Activated CD4-positive, alpha-beta T cell treated with anti-CD3 and anti-CD28 coated beads, Interleukin-2, Interleukin-6, amounts not matched to agents 100 ng/mL and 50 ng/mL, durations not matched to agents 16 hours and 8 hours (primary cell): ENCODE results near the gene SLC38A10.
"Not testable (repeated sequence)": the region's sequence is repeated elsewhere in the genome, so short reads cannot be mapped to it uniquely, and the experiment has no call there.

Experiments
- DNase-seq: peaks from one replicate; pipeline ENCODE4 v3.0.0-alpha.2; 2020

SLC38A10 gene

DNA sequence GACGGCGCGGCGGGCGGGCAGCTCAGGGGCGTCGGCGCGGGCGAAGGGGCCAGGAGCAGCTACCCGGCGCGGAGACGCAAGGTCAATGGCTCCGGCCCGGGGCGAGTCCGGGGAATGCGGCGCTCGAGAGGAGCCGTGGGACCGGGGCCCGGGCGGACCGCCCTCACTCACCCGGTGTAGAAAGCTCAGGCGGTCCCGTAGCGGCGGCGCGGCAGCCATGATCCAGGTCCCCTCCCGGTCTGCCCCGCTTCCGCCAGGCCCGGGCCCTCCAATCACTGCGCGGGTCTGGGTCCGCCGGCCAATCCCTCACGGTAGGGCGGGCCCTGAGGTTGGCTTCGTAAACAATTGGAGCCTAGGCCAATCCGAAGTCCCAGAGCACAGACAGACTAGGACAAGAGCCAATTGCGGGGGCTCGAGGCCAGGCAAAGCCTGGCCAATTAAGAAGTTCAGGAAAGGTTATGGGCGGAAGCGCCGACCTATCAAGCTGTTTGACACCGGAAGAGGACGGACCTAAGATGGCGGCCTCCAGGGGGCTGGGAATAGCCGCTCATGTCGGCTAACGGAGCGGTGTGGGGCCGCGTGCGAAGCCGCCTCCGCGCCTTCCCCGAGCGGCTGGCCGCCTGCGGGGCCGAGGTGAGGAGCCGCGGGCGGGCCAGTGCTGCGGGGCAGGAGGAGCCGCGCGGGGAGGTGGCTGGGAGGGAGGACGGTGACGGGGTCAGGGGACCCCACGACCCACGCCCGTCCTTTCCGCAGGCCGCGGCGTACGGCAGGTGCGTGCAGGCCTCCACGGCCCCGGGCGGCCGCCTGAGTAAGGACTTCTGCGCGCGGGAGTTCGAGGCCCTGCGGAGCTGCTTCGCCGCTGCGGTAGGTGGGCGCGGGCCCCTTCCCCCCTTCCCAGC is 56.0 kb downstream of the SLC38A10 start, which contains the start of the genes NDUFAF8 and TEPSIN:
Gene NDUFAF8 (plus strand): TSS at position 504 of the 899 bp plus-strand sequence. CDS start 46 bp downstream, at position 550.
Gene TEPSIN (minus strand): TSS at position 241 of the 899 bp plus-strand sequence. CDS start 22 bp downstream, at position 219.
- peak; percentile 99 for DNase-seq

DNA sequence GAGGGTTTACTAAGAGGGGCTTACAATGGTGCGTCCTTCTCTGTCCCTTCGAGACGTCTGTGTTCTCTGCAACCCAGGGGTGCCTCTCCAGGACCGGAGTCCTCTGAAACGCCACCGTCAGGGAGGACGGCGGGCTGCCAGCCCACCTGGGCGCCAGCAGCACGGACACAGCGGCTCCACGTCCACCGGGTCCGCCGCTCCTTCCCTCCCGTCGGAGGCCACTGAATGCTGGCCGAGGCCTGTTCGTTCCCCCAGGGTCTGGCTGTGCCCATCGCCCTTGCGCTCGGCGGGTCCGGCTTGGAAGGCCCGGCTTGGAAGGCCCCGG is 56.7 kb downstream of the SLC38A10 start:
- DNase-seq, result no peak

DNA sequence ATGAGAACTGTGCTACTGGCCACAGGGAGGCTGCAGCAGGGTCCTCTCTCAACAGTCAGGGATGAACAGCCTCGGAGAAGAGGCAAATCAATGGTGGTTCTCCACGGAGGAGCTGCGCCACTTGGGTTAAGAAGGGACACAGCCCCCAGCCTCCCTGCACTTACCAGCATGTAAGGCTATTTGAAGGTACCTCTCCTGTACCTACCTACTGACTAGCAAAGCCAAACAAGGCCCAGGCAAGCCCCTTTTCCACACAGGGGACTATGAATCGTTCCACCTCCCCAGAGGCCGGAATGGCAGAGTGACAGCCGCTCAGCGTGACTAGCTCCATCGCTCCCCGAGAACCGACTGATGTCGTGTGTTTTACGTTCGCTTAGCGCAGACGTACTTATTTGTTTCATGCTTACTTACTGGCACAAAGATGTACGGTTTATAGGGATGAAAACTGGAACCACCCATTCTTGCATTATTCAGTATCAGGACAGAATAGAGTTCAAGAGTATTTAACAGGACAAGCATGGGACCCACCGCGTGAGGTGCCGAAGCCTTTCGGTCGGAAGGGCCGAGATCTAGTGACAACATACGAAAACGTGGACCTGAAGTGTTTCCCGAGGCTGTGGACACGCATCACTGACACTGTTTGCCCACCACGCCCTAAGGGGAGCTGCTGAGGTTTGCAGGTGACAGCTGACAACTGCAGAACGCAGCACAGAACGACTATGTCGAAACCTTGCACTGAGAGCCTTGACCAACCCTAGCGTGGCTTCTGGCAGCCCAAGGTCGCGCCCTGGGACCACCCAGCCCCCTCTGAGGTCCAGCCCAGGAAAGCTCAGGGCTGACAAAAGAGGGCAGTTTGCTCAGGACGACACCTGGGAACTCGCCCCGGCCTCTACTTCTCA is 57.3 kb downstream of the SLC38A10 start:
- DNase-seq, result no peak

DNA sequence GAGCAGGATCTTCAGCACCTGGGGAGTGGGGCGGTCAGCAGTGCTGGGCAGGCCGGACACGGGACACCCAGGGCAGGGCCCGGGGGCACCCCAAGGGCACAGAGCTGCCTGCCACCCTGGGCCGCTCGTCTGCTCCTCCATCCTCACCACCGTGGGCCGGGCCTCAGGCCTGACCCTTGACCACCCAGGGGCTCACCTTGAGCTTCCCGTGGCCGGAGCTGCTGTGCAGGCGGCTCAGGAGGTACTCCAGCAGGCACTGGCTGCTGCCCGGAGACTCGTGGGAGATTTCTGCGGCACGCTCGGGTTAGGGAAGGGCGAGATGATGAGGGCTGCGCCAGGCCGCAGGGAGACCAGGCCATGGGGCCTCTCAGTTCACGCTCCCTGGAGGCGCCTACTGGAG is 58.3 kb downstream of the SLC38A10 start:
- no peak for DNase-seq

DNA sequence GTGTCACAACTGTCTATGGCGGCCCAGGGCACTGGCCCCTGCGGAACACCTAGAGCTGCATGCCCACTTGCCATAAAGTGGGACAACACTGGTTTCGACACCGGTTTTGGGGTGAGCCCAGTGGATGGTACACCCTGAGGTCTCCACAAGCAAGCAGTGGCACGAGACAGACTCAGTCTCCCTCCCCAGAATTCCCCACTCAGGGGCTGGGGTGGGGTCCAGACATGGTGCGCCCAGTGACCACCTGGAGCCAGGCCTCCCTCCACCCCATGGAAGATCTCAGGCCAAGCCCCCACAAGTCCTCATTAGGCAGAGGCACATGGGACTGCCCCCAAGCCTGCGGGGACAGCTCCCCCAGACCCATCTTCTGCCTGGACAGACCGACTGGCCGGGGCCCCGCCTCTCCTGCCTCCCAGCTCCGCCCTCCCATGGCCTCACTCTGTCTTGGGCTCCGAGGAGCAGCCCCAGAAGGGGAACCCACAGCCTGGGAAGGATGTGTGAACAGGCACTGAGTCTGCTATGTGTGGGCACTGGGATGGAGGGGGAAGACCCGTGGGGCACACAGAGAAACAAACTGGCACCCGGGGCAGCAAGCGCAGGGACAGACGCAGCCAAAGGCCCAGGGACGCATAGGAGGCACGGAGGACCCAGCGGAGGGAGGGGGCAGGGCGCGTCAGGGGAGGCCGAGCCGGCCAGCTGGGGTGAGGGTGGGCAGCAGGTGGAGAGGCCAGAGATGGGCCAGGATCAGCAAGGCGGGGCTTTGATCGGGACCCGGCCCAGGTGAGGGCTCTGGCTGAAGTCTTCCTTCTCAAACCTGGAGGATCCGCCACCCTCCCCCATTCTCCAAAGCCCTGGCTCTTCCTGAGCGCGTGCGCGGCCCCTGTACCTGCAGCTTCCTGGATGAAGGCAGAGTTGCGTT is 59.0 kb downstream of the SLC38A10 start:
- no peak for DNase-seq

DNA sequence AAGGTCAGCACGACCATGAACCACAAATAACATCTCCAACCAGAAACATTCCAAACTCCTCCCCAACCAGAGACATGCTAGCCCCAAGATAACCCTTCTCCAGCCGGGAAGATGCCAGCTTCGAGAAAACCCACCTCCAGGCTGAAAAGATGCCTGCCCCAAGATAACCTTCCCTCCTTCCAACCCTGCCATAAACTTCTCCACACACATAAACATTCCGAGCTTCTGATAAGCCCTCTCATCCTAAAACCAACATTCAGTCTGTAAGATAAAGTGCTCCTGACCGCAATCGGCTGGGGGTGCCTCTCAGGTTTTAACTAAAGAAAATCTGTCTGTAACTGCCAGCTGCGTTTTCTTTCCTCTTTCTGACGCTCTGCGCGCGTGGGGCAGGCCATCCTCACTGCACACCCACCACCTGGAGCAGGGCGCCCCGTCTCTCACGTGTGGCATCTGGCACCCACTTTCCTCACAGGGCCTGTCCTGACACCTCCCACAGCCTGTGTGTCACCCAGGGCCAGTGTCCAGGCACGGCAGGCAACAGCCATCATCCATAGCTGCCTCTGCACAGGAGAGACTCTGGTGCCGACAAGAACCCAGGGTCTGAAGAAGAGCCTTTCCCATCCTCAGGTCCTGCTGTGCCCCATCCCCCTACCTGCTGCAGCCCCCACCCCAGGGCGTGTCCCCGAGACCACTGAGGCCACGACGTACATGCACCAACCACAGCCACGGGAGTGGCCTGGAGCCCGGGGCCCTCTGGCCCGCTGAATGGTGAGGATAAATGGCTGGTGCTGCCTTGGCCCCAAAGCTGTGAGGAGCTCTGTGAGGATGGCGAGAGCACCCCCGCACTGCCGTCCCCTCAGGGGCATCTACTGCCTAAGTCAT is 59.9 kb downstream of the SLC38A10 start:
- no peak for DNase-seq

DNA sequence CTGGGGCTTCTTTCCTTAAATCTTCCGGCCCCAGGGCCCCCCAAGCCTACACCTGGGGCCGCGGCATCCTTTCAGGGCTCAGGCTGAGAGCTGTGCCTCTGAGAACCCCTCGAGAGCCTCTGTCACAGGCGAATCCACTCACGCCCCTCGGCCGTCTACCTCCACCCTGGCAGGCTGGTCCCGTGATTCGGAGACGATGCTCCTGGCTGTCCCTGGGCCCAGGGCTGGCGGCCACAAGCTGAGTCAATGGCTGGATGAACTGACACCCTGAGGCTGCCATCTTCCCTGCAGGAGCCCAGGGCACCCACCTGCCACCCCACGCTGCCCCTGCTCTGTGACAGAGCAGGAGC is 60.6 kb downstream of the SLC38A10 start:
- DNase-seq, result no peak

DNA sequence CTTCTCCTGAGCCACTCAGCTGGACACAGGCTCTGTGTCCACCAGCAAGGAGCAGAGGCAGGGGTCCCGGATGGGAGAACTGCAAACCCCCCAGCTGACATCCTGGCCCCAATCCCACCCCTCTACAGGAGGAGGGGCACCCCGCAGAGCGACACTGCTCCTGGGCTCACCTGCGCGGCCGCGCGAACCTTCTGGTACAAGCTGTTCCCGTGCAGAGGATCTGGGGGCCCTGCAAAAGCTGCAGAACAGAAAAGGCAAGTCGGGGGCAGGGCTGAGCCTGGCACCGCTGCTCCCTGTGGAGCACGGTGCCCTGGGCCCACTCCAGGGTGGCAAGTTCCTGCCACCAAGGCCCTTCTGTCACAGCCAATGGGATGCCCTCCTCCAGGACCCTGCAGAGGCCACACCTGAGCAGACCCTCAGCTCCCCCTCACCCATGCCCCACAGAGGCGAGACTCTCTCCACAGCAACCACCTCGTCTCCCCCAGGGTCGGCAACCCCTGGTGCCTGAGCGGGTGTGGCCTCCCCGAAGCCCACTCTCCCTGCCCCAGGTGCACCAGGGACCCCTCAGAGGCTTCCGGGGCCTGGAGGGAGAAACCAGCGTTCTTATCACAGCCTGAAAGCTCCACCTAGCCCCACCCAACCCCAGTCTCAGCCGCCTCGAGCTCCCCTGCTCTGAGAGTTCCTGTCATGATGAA is 61.1 kb downstream of the SLC38A10 start:
- DNase-seq, result no peak

DNA sequence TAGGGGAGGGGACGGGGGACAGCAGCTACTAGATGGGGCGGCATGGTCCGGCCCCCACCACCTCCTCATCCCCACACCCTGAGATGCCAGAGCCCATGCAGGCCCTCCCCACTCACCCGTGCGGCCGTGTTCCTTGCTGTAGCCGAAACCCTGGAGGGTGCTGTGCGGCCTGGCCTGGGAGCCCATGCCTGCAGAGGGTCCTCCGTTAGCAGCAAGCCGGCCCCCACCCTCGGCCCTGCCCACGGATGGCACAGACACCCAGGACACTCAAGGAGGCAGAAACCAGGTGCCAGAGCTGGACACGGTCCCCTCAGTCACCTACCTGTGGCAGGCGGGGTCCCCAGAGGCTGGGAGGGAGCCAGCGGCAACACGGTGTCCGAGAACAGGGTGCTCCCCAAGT is 61.8 kb downstream of the SLC38A10 start:
- DNase-seq, result no peak

DNA sequence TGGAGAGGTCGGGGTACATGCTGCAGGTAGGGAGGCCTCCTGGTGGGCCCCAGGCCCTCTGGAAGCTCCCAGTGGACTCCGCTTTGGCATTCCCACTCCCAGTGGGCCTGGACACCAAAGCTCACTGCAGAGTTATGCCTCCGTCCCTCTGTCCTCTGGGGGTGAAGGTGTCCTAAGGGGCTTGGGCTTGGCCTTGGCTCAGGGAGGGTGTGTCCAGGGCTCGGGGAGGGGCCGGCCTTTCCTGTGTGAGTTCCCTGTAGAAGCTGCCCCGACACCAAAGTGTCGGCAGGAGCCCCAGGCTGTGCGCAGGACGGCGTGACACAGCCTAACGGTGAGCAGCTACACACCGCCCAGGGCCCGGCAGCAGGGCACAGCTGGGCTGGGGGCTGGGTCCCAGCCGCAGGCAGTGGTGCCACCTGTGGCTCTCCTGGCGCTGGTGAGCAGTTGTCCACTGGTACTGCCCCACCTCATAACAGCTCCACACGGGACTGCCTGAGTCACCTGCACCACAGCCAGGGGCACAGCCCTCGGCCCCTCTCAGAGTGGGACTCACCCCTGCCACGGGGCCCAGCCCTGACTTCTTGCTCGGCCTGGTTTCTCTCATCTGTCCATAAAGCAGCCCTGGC is 62.4 kb downstream of the SLC38A10 start:
- no peak for DNase-seq

DNA sequence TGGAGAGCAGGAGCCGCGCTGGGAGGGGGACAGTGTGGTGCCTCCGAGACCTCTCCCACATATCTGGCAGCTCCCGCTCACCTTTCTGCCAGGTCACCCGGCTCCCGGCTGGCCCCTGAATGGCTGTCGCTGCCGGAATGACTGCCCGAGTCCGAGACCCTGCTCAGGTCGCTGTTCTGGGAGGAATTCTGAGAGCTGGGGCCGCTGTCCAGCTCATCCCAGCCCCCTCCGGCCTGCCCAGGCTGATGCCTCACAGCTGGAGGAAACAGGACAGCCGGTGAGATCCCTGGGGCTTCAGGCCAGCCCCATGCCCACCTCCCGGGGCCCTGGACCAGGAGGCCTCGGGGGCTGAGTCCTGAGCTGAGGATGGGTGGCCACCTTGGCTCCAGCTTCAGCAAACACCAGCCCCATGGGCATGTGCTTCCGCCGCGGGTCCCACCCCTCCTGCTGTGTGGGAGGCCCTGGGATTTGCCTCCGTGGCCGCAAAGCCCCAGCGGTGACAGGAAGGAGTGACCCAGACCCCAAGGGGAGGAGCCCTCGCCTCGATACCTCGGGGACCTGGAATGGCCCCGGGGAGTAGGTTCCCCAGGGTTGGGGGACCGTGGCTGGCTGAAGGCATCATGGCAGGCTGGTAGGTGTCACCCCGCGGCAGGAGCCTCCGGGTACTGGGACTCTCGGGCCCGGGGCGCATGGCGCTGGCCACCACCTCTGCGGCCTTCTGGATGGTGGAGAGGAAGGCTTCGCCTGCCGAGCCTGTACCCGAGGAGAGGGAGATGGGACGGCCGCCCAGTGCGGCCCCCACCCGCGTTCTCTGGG is 63.1 kb downstream of the SLC38A10 start:
- DNase-seq, result no peak

DNA sequence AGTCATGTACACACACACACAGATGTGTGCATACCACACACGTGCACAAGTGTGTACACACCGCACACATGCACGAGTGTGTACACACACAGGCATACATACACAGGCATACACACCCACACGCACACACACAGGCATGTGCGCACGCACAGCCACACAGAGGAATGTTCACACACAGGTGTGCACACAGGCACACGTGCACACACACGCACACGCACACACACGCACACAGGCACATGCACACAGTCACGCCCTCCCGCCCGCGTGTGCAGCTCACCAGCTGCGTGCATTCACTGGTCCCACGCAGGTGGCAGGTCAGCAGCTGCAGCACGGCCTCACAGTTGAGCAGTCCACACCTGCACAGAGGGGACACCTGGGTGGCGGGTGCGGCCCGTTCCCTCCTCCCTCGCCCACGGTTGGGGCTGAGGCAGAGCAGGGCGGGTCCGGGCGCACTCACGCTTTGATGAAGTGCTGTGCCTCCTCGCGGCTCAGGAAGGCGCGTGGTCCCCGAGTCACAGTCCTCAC is 63.9 kb downstream of the SLC38A10 start:
- no peak for DNase-seq

DNA sequence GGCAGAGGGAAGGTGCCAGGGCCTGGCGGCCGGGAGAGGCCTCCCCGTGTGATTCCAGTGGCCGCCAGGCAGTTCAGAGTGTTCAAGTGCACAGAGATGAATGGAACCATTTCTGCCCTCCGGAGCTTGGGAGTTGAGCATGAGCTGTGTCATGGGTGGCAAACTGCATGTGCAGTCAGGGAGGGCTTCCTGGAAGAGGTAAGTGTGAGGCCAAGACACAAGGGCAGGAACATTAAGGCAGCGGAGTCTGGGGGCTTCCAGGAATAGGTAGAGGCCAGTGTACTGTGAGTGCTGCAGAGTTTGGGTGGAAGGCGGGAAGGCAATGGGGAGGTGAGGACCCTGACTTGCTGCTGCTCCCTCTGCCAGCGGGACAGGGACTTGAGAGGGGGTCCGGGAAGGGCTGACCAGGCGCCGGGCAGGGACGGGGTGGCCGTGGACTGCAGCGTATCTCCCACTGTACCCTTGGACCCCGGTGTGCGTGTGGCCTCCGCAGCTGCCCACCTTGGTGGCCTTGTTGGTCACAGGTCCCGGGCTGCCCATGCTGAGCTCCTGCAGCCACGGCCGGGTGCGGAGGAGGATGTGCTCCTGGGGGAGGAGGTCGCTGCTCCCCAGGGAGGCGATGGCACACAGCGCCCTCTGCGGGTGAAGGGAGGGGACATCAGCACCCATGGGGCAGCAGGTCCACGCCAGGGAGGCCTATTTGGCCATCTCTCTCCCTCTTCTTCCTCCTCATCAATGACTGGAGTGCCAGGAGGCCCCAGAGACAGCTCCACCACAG is 64.9 kb downstream of the SLC38A10 start:
- DNase-seq, result no peak

DNA sequence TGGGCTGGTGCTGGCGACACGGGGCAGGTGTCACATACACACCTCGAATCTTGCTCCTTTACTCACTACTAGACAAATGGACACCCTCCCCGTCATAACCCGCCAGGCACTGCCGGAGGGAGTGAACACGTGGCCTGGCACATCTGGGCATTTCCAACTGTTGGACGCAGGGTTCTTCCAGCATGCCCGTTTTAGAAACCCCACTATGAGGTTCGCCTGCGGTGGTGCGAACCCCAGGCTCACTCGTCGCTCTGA is 65.5 kb downstream of the SLC38A10 start:
- no peak for DNase-seq

DNA sequence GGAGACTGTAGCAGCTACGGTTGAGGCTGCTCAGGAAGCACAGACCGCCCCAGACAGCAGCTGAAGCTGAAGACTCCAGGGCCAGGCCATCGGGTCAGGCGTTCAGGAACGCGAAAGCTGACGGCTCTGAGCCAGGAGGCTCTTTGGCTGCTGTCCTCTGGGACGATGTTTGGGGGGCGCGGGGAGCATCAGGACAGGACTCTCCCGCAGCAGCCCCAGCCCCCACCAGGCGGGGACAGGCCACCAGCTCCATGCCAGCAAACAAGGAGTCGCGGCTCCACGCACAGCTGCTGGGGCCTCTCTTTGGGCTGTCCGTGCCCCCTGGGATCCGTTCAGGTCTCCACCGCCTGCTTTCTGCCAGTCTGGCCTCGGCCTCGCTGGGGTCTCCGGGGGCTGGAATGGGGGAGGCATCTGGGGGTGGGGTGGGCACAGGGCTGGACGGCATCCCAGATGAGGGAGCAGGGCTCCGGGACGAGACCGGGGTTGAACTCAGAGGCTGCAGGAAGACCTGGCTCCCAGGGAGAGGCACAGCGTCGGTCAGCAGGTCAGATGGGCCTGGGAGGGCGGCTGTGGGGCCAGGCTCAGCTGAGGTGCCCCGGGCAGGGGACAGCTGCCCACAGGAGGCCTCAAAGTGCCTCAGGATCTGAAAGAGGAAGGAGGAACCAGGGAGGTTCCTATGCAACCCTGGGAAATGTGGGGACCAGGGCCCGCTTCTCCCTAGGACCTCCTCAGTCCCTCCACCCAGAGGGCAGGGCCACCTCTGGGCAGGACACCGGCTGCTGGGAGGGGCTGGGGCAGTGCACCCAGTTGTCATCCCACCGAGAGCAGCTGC is 66.1 kb downstream of the SLC38A10 start:
- DNase-seq, result no peak

DNA sequence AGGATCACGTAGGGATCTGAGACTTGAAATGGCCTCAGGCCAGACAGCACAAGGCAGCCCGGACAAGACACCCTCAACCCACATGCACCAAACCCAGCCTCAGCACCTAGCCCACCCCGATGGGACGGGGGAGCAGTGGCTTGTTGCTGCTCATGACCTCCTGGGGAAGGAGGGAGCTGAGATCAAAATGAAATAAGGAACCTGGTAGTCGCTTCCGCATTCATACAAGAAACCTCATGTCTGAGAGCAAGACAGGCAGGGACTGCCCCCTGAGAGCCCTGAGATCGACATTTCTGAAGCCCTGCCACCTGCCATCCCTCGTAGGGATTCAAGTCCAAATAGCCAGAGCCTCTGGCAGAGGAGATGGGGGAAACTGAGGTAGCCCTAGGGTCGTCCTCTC is 66.7 kb downstream of the SLC38A10 start:
- no peak for DNase-seq

DNA sequence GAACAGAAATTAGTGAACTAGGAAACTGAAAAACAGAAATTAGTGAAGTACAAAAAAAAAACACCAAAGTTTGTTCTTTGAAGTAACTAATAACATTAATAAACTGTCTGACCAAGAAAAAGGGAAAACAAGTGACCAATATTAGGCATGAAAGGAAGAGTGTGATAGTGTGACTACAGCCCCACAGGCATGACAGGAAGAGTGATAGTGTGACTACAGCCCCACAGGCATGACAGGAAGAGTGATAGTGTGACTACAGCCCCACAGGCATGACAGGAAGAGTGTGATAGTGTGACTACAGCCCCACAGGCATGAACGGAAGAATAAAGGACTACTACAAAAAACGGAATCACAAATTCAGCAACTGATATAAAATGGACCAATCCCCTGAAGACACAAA is 67.5 kb downstream of the SLC38A10 start:
- not testable (repeated sequence) for DNase-seq

DNA sequence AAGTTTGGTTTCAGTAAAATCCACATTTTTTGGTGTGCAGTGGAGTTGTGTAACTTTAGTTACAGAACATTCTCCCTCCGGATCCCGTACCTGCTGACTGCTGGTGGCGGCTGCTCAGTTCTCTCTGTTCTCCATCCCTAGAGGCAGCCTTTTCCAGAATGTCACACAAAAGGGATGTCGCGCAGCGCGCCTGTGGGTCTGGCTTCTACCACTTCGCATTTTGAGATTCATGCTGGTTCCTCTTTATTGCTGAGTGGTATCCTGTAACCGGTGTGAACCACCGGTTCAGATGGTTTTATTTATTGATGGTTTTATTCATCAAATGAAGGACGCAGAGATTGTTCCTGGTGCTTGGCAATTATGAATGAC is 71.4 kb downstream of the SLC38A10 start:
- DNase-seq, result no peak
